ENCODE measurements around the gene ATOH1.

ATOH1 gene, protein sequence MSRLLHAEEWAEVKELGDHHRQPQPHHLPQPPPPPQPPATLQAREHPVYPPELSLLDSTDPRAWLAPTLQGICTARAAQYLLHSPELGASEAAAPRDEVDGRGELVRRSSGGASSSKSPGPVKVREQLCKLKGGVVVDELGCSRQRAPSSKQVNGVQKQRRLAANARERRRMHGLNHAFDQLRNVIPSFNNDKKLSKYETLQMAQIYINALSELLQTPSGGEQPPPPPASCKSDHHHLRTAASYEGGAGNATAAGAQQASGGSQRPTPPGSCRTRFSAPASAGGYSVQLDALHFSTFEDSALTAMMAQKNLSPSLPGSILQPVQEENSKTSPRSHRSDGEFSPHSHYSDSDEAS

DNA sequence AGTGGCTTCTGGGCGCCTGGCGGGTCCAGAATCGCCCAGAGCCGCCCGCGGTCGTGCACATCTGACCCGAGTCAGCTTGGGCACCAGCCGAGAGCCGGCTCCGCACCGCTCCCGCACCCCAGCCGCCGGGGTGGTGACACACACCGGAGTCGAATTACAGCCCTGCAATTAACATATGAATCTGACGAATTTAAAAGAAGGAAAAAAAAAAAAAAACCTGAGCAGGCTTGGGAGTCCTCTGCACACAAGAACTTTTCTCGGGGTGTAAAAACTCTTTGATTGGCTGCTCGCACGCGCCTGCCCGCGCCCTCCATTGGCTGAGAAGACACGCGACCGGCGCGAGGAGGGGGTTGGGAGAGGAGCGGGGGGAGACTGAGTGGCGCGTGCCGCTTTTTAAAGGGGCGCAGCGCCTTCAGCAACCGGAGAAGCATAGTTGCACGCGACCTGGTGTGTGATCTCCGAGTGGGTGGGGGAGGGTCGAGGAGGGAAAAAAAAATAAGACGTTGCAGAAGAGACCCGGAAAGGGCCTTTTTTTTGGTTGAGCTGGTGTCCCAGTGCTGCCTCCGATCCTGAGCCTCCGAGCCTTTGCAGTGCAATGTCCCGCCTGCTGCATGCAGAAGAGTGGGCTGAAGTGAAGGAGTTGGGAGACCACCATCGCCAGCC, at the start of gene ATOH1:
ATOH1 (plus strand) TSS at position 422 of the 663 bp plus-strand sequence; CDS start at position 596, 174 bp downstream.
- DNase-seq (ENCODE audit: low spot score), result no peak

DNA sequence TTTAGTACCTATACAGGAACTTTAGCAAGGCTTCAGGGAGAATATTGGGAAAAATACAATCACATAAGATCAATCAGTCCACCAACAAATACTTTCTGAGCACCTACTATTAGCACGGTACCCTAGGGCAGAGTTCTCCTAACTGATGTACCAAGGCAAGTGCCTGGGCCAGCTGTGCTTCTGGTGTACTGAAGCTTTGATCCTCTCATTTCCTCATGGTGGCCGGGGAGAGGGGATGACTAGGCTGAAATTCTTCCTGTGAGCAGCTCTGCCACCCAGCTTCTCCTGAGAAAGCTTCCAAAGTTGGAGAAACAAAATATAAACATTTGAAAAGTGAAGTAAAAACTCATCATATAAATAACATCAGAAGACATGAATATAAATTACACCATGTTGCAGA, 49.3 kb upstream of the ATOH1 start:
- no peak for DNase-seq (ENCODE audit: low spot score)

DNA sequence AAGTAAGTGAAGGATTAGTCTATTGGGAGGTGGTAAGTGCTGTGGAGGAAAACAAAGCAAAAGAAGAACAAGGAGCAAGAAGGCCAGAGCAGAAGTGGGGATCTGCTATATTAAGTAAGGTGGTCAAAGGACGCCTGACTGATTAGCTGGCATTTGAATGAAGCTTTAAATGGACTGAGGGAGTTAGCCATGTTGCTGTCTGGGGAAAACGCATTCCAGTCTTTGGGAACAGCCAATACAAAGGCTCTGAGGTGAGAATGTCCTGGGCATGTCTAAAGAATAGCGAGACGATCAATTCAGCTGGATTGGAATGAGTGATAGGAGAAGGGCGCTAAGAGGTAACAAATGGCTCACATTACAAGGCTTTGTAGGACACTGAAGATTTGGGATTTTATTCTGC, 48.5 kb upstream of the ATOH1 start:
- DNase-seq (ENCODE audit: low spot score), result no peak

DNA sequence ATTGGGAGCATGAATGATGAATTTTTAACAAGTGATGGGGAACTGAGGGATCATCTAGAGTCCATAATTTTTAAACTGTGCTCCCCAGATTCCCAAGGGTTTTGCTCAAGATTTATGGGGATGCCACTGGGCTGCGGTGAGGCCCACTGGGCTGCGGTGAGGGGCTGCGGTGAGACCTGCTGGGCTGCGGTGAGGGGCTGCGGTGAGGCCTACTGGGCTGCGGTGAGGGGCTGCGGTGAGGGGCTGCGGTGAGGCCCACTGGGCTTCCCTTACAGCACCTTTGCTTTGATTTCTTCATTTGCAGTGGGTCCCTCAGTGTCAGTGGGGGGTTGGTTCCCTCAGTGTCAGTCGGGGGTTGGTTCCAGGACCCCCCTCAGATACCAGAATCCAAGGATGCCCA, 47.4 kb upstream of the ATOH1 start:
- no peak for DNase-seq (ENCODE audit: low spot score)

DNA sequence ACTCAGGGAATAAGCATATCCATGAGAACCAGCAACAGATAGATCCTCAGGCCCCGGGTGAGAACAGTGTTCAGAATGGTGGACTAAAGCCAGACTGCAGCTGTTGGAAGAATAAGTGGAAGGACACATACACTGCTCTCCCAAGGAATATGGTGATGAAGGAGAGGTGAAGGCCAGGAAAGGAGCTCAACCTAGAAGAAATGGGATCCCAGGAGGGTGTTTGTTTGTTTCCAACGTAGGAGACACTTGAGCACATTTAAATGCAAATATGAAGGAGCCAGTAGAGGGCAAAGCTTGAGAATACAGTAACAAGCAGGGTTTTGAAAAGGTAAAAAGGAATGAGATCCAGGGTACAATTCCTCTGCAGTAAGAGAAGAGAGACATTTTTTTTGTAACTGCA, 42.4 kb upstream of the ATOH1 start:
- no peak for DNase-seq (ENCODE audit: low spot score)

DNA sequence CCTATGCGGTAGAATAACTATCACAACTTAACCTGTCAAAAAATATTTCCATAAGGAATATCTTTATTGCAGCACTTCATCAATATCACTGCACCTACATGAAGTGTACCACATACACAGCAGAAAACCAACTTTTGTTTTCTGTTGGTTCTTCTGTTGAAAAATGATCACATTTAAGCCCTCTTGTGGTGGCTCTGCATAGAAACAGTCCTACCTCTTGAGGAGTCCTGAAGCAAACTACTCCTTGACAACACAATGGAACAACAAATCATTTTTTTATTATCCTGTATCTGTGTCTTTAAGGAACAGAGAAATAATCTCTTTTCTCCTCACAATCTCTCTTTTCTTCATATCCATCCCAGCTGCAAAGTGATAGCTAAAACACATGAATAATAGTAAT, 39.8 kb upstream of the ATOH1 start:
- DNase-seq (ENCODE audit: low spot score), result peak; percentile 47

DNA sequence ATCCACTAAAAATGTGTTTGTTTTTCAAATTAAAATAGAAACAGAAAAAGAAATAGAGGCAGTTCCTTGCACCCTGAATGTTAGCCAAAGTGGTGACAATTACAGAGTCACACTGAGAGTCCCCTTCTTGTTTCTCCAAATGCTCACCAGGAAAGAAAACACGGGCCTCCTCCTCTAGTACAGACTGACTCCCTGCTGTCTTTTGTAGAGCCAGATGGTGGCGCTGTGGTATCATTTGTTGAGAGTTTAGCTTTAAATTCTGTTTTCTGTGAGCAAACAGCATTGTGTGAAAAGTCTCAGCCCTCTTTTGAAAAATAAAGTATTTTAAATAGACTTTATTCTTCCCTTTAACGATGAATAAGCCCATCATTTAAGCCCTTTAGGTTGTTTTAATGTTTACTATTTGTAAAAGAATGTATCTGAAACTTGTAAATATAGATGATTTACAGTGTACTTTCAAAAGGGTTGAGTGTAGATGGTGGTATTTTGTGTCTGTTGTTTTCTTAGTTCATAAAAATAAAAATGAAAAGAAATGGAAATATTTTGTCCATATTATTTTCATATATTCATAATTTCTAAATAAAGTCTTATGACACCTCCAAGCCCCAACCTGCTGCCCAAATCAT, 36.9 kb upstream of the ATOH1 start:
- peak; percentile 63 for DNase-seq (ENCODE audit: low spot score)

DNA sequence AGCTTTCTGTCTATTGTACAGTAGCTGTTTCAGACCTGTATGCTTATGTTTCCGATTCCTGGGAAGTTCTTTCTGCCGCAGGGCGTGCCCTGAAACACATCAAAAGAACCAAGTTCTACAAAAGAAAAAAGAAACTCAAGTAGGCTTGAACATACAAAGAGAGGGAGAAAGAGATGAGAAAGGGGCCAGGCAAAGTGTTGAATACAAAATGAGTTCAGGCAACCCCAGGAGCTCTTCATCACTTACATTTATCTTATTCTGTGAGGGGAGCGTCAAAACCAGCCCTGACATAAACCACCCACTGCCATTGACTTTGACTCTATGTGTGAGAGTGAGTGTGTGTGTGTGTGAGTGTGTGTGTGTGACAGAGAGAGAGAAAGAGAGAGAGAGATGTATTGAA, 26.5 kb upstream of the ATOH1 start:
- DNase-seq (ENCODE audit: low spot score), result no peak

DNA sequence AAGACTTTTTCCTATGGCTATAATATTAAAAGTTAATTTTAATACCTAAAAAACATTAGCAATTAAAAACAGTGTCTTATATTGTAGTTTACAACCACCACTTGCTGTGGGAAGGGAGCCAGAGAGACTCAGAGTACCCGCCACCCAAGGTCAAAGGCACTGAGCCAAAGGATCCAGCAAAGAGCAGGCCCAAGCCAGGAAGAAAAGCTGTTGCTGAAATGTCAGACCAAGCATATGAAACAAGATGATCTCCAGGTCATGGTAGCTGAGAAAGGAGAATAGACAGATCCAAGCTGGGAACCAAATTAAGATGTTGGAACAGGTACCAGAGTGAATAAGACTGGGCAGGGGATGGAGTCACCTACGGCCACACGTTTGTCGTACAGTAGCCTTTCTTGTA, 18.8 kb upstream of the ATOH1 start:
- no peak for DNase-seq (ENCODE audit: low spot score)

DNA sequence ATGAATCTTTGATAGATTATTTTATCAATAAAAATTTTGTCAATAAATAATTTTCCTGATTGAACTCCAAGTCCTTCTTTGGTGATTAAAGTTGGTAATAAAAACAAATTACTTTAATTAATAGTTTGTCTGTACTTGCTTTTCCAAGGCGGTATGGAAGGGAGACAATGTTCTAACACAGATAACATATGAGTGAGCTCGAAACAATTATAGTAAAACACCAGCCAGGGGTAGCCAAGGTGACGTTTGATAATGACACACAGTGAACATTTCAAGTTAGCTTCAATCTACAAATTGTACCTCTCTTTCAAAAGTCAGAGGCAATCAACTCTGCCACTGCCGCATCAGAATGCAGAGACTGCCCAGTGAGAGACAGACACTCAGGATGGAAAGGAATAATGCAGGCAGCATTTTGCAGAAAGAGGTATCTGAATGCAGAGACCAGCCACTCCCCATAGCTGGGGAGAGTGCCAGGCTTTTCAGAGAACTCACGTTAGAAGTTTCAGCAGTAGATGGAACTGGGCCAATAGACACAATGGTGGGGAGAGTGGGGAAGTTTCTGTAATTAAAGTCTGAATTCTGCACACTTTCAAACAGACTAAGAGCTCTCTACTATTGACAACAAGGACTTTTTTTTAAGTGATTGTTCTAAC, 18.1 kb upstream of the ATOH1 start:
- DNase-seq (ENCODE audit: low spot score), result no peak

DNA sequence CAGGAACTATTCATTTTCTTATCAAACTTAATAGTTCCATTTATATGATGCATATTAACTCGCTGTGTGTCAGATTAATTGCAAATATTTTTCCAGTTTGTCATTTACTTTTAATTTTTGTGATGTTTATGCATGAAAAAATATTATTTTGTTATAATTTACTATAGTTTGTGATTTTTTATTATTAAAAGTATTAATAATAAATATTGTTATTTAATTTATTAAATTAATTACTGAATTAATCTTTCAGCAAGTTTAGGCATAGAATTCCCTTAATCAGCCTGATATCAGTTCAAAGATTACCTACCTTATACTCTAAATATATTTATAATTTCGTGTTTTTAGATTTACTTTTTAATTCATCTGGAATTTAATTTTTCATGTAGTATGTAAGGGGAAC, 15.5 kb upstream of the ATOH1 start:
- DNase-seq (ENCODE audit: low spot score), result no peak

DNA sequence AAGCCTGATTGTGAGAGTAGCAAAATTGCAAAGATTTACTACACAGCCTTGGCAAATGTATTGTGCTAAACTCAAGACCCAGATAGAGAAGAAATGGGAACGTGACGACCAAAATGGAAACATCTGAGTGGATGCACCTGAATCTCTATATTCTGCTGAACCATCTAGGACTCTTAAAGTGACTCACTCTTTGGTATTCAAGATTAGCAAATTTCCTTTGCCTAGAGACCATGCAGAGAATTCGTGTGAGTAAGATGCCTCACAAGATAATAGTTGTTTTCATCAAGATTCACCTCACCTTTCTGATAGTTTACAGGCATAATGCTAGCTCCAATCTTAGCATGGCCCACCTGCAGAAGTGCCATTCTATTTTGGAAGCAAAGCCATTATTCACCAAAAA, 14.4 kb upstream of the ATOH1 start:
- DNase-seq (ENCODE audit: low spot score), result no peak

DNA sequence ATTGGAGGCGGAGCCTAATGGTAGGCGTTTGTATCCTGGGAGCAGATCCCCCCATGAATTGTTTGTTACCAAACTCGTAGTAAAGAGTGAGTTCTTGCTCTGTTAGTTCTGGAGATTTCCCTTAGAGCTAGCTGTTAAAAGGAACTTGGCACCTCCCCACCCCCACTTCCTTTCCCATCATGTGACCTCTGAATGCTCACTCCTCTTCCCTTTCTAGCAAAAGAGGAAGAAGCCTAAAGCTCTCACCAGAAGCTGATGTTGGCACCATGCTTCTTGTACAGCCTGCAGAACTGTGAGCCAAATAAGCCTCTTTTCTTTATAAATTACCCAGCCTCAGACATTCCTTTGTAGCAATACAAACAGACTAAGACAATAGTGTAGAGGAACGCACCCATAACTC, 13.8 kb upstream of the ATOH1 start:
- DNase-seq (ENCODE audit: low spot score), result no peak

DNA sequence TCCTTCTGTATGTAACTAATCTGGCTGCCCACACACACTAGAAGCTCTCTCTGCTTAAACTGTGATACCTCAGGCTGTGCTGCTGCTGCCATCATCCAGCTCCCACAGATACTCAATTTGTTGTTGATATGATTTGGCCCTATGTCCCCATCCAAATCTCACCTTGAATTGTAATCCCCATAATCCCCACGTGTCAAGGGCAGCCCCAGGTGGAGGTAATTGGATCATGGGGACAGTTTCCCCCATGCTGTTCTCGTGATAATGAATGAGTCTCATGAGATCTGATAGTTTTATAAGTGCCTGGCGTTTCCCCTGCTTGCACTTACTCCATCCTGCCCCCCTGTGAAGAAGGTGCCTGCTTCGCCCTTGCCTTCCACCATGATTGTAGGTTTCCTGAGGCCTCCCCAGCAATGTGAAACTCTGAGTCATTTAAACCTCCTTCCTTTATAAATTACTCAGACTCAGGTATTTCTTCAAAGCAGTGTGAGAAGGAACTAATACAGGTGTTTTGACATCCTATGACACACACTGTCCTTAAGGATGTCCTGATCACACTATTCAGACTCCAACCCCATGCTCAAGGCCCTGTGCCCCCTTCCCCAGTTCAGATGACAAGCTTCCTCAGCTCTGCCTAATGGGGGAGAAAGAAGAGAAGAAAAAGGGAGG, 2.9 kb upstream of the ATOH1 start:
- DNase-seq (ENCODE audit: low spot score), result no peak

DNA sequence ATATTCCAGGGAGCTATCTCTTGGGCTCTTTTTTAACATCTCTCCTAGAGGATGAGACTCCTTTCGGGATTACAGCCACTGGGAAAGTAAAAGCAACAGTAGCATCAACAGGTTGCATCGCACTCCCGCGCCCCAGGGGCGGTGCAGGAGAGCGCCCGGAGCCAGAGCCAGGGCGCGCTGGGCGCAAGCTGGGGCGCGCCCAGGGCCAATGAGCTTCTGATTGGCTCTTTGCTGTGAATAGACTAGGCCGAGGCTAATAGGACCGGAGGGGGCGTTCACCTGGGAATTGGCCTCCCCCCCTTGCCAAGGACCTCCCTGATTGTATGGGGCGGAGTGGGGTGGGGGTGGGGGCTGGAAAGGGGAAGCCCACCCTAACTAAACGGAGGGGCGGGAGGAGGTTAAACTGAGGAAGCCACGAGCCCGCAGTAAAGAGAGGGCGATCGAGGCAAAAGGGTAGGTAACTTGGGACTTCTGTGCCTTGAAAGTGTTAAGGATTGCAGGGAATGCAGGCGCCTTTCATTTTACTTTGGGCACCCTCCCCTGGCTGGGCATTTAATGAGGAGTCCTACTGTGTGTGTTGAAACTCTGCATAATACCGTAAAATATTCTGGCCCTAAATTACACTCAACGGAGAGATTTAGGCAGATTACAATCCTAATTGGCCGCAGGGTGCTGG, 1.1 kb upstream of the ATOH1 start:
- DNase-seq (ENCODE audit: low spot score), result no peak

DNA sequence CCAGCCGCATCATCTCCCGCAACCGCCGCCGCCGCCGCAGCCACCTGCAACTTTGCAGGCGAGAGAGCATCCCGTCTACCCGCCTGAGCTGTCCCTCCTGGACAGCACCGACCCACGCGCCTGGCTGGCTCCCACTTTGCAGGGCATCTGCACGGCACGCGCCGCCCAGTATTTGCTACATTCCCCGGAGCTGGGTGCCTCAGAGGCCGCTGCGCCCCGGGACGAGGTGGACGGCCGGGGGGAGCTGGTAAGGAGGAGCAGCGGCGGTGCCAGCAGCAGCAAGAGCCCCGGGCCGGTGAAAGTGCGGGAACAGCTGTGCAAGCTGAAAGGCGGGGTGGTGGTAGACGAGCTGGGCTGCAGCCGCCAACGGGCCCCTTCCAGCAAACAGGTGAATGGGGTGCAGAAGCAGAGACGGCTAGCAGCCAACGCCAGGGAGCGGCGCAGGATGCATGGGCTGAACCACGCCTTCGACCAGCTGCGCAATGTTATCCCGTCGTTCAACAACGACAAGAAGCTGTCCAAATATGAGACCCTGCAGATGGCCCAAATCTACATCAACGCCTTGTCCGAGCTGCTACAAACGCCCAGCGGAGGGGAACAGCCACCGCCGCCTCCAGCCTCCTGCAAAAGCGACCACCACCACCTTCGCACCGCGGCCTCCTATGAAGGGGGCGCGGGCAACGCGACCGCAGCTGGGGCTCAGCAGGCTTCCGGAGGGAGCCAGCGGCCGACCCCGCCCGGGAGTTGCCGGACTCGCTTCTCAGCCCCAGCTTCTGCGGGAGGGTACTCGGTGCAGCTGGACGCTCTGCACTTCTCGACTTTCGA, 654 bp downstream of the ATOH1 start:
- no peak for DNase-seq (ENCODE audit: low spot score)

DNA sequence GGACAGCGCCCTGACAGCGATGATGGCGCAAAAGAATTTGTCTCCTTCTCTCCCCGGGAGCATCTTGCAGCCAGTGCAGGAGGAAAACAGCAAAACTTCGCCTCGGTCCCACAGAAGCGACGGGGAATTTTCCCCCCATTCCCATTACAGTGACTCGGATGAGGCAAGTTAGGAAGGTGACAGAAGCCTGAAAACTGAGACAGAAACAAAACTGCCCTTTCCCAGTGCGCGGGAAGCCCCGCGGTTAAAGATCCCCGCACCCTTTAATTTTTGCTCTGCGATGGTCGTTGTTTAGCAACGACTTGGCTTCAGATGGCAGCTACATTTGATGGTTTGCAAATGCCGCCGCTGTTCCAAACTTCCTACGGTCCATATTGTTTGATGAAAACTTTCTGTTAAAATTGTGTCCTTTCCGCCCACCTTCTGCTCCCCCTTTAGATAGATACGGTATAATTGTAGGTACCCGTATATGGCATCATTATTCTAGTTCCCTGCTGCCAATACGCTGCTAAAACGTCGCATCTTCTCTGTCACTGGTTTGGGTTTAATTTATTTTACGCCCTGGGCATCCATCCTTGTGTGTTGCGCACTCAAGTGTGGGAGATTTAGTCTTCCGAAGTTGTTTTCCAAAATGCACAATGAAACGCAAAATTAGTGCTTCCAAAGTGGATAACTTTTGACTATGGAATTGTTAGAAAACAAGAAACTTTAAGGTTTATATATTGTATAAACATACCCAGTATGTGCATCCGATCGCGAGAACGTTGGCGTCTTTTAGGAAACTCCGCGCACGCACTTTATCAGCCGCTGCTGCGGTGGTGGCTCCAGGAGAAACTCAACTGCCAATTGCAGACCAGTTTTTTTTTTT, 1.5 kb downstream of the ATOH1 start:
- DNase-seq (ENCODE audit: low spot score), result no peak

DNA sequence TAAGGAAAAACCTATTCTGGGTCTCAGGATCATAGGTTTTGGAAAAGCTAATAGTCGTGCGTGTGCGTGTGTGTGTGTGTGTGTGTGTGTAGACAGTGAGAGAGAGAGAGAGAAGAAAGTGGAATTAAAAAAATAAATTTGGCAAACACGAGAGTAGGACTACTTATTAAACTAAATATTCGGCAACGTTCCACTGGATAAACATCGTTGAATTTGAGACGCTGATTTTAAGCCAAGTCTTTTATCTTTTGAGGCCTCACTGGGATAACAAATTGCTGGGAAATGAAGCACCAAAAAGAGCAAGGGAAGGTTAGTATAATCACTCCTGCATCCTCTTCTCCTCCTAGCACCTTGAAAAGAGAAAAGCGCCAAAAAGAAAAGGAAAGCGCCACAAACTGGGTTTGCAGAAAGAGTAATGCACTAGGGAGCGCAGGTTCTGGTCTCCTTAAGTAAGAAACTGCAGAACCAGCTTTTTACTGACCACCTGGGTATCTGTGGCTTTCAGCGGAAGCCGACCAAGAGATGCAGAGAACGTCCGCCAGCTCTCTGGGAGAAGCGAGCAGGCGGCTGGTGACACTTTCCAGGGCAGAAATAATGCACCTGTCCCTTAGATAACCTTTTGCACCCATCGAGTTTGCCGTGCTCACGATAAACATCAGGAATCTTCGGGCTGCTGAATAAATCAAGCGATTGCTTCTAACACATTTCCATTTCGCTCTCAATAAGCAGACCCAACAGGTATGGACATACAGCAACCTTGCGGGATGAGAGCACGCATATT, 3.4 kb downstream of the ATOH1 start:
- no peak for DNase-seq (ENCODE audit: low spot score)

All from COLO829 (cell line).